CD4-positive, alpha-beta T cell treated with Interleukin-6 at 100 ng/mL for 8 hours (primary cell): Measurements from ENCODE around the gene CHRNA4.

ENCODE experiments used
- DNase-seq: peaks from one replicate; pipeline ENCODE4 v3.0.0-alpha.2; 2020; ENCODE audit warnings: mixed read lengths, low spot score

CHRNA4 gene

GRCh38 chr20:63363013-63363957 is 2.1 kb upstream of the CHRNA4 start:
- DNase-seq = no peak

GRCh38 chr20:63362436-63363009 is 1.4 kb upstream of the CHRNA4 start:
- DNase-seq = no peak

- DNase-seq = no peak
These were observed 628 bp upstream of the CHRNA4 start for GRCh38 chr20:63361519-63362435.

GRCh38 chr20:63359937-63360849 is 956 bp downstream of the CHRNA4 start:
- DNase-seq = no peak

- DNase-seq = no peak
These were observed 1.8 kb downstream of the CHRNA4 start for GRCh38 chr20:63359164-63359934.

- no peak for DNase-seq
These were observed 2.9 kb downstream of the CHRNA4 start for GRCh38 chr20:63357921-63358905.

- DNase-seq = no peak
These were observed 3.9 kb downstream of the CHRNA4 start for GRCh38 chr20:63356931-63357879.

- no peak for DNase-seq
These were observed 4.6 kb downstream of the CHRNA4 start for GRCh38 chr20:63356511-63356910.

GRCh38 chr20:63355781-63356295 is 5.3 kb downstream of the CHRNA4 start:
- DNase-seq = no peak

- no peak for DNase-seq
These were observed 6.4 kb downstream of the CHRNA4 start for GRCh38 chr20:63354636-63355350.

GRCh38 chr20:63352811-63353221 is 8.3 kb downstream of the CHRNA4 start:
- no peak for DNase-seq

GRCh38 chr20:63351811-63352591 is 9.1 kb downstream of the CHRNA4 start:
- no peak for DNase-seq

- no peak for DNase-seq
These were observed 9.8 kb downstream of the CHRNA4 start for GRCh38 chr20:63351326-63351700.

GRCh38 chr20:63350597-63351325 is 10.4 kb downstream of the CHRNA4 start:
- no peak for DNase-seq

GRCh38 chr20:63350196-63350595 is 11.0 kb downstream of the CHRNA4 start:
- DNase-seq = no peak

- no peak for DNase-seq
These were observed 11.6 kb downstream of the CHRNA4 start for GRCh38 chr20:63349516-63349895.
